IPS-11a (cell line): ENCODE results near the gene PRKCSH.

ENCODE experiments used
- H3K4me3 ChIP-seq: one replicate; pipeline ENCODE4 v1.5.1; 2013; ENCODE audit warnings: low read depth, low read length, control low read depth

PRKCSH gene

GRCh38 chr19:11495885-11496284 is 60.5 kb downstream of the PRKCSH start:
- no peak overlapping the region for H3K4me3 ChIP-seq

GRCh38 chr19:11496391-11497163 is 61.1 kb downstream of the PRKCSH start:
- no peak overlapping the region for H3K4me3 ChIP-seq

- no peak overlapping the region for H3K4me3 ChIP-seq
Observed at GRCh38 chr19:11499220-11499726, 63.8 kb downstream of the PRKCSH start.

- no peak overlapping the region for H3K4me3 ChIP-seq
Observed at GRCh38 chr19:11499890-11500420, 64.5 kb downstream of the PRKCSH start.
